IPS DF 4.7 (cell line): ENCODE data around the gene TAF1C.

Source experiments
- DNase-seq: peaks from one replicate; pipeline ENCODE4 v3.0.0-alpha.2; 2013; ENCODE audit warnings: low spot score; ENCODE audit errors: extremely low read depth

TAF1C gene

GRCh38 chr16:84183572-84183875, 3.3 kb downstream of the TAF1C start:
- no peak for DNase-seq

DNA sequence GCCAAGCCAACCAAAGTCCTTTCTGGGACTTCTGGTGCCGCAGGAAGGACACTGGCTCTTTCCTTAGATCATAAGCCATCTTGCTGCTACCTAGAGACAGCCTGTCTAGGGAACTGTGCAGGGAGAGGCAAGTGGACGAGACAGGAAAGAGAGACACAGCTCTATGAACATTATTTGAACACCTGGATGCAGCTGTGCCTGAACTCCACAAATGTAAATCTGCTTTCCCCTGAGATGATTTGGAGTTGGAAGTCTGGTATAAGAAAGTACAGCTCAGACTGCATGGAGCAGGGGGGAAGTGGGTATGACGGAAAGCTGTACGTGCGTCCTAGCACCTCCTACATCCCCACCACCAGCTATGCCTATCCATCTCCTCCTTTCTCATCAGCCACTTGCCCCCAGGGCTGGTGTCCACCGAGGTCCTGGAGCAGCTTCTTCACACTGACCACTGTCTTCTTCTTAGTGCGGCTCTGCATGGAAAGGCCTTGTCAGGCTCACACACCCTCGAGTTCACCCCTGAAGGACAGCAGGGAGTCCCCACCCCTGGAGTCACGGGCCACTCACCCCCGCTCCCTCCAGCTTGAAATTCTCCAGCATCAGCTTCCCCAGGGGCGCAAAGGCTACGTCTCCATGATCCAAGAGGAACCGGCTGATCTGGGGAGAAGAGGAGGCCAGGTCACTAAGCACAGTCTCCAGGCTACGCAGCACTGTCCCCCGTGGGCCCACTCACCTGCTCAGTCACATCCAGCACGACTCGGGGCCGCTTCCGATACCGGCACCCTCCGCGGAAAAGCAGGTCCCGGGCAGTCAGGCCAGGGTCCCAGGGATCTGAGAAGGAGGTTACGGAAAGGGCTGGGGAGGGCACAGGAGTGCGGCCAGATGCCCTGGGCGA, 3.9 kb downstream of the TAF1C start:
- no peak for DNase-seq

- DNase-seq: no peak
These were observed 4.8 kb downstream of the TAF1C start for GRCh38 chr16:84182104-84182503.

- no peak for DNase-seq
These were observed 5.5 kb downstream of the TAF1C start for GRCh38 chr16:84181144-84181915.

DNA sequence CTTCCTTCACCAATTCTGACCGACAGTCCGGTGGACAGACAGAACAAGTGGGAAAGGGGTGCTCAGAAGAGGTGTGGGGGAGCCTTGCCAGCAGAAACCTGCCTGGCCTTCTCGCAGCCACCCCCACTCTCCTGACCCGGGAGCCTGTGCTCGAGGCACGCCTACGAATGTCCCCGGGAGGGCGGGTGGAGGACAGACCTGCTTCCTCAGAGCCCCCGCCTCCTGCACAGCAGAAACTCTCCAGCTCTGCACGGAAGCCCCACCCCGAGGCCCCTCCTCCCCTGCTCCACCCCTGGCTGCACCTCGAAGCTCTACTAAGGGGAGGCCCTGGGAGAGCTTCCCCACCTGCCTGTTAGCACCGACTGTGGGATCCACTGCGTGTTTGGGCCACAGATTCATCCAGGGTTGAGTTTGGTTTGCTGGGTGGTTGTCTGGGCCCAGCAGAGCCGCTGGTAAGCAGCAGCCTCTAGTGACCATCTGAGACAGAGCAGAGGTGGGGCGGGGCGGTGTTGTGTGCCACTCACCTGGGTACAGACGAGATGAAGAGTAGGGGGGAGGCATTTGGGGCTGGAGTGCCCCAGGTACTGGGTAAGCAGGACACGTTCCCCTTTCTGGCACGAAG, 6.2 kb downstream of the TAF1C start:
- no peak for DNase-seq

DNA sequence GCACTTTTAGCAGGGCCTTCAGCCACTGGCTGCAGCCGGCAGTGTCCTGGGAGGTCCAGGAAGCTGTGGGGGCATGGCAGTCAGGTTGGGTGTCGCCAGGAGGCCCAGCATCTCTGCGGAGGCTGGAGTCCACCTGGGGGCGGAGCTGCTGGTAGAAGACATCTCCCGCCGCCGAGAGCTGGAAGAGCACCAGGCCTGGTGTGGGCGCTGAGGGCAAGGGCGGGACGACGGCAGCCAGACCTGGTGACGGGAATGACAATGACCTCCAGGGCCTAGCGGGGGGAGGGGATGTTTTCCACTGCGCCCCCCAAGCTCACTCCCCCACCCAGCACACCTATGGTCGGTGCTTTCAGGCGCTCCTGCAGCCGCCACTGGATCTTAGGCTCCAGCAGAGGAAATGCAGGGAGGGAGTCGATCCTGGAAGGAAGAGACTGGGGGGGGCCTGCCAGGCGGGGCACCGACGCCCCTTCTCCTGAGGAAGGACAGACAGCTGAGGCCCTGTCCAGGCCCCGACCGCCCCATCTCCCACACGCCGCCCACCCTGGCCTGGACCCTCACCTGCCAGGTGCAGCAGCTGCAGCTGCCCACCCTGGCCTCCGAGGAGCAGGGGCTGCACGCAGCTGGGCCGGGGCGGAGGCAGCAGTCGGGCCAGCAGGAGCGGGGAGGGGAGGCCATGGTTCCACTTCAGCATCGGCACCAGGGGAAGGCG, 7.1 kb downstream of the TAF1C start:
- no peak for DNase-seq

DNA sequence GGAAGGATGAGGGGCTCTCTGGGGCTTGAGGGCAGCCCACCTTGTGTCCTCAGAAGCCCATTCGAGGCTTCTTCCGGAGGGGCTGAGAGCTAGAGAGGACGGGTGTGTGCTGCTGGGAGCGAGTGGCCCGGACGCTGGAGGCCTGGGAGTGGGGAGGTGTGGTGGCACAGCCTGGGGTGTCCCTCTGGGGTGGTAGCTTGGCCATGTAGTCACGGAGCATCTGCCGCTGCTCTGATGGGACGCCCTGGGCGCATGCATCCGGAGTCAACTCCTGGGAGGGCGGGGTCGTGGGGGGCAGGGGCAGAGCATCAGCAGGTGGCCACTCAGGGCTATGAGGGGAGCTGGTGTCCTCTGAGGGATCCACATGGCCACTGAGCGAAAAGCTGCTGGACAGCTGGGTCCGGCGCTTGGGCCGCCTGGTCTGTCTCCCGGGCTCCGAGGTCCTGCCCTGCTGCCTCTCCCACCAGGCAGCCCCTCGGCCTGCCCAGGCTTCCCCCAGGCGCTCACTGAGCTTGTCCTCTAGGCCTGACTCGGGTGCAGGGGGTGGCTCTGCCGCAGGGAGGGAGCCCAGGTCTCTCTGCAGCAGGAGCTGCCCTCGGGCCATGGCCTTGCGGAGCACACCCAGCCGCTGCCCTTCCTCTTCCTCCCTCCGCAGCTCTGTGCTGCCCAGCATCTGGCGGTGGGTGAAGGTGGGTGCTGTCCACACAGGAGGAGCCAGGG, 7.8 kb downstream of the TAF1C start:
- no peak for DNase-seq

- no peak for DNase-seq
These were observed 8.6 kb downstream of the TAF1C start for GRCh38 chr16:84178146-84178765.

GRCh38 chr16:84177741-84178073, 9.2 kb downstream of the TAF1C start:
- DNase-seq: no peak

GRCh38 chr16:84176192-84177053, 10.4 kb downstream of the TAF1C start:
- no peak for DNase-seq

DNA sequence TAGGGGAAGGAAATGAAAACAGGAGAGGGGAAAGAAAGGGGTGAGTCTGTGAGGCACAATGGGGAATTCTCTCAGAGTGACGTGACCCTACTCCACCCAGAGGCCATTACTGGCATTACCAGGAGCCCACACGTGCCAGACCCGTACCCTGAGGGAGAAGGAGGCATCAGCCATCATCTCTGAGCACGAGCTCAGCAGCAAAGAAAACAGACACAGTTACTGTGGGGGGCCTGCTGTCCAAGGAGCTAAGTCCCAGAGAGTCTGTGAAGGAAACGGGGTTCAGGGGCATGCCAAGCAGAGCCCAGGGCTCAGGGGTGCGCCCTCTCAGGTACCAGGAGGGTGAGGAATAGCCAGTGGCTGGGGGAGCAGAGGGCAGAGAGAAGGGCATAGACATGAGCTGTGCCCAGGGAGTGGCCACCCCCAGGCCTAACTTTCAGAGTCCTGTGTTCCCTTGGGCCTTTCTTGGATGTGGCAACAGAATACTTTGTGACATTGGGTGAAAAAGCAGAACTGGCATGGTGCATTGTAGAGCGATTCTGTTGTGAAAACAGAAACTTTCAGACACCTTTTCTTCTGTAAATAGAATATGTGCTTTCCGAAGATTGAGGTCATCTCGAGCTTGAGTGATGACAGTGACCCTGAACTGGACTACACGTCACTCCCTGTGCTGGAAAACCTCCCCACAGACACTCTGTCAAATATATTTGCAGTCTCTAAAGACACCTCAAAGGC, 11.3 kb downstream of the TAF1C start:
- DNase-seq: no peak

GRCh38 chr16:84174396-84174795, 12.5 kb downstream of the TAF1C start:
- DNase-seq: no peak

DNA sequence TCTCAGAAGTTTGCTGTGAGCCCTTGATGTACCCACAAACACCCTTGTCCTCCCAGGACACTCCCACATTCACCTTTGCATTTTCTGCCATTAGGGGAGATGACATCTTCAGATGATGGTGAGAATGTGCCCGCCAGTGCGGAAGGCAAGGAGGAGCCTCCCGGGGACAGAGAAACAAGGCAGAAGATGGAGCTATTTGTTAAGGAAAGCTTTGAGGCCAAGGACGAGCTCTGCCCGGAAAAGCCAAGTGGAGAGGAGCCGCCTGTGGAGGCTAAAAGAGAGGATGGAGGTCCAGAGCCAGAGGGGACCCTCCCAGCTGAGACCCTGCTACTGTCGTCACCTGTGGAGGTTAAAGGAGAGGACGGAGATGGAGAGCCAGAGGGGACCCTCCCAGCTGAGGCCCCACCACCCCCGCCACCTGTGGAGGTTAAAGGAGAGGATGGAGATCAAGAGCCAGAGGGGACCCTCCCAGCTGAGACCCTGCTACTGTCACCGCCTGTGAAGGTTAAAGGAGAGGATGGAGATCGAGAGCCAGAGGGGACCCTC, 17.0 kb downstream of the TAF1C start:
- no peak for DNase-seq

DNA sequence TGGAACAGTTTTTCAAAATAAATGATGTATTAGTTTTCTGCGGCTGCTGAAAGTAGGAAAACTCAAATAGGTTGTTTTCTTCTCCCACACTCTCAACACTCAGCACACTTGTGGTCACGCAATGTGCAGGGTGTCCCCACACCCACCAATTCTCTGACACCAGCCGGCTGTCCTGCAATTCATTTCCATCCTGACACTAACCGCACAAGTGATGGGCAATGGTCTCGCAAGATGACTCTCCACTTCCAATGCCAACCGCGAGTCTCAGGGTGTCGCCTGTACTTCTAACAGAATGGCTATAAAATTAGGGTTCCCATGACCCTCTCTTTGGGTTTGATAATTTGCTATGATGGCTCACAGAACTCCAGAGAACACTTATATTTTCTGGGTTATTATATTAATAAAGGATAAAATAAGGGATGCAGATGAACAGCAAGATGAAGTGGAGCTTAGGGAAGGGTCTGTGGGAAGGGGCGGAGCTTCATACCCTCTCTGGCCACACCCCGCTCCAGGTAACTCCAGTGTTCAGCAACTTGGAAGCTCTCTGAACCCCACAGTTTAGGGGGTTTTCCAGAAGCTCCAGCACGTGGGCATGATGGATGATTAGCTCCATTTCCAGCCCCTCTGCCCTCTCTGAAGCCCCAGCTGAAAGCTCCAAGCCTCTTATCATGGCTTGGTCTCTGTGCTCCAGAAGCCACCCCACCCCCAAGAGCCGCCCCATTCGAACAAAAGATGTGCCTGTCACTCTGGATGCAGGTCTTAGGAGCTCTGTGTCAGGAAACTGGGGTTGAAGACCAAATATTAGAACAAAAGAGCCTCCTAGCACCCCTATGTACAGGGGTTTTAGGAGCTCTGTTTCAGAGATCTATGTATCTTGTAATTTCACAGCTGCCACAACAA, 19.8 kb downstream of the TAF1C start:
- DNase-seq: no peak

- no peak for DNase-seq
These were observed 21.1 kb downstream of the TAF1C start for GRCh38 chr16:84165746-84166145.

DNA sequence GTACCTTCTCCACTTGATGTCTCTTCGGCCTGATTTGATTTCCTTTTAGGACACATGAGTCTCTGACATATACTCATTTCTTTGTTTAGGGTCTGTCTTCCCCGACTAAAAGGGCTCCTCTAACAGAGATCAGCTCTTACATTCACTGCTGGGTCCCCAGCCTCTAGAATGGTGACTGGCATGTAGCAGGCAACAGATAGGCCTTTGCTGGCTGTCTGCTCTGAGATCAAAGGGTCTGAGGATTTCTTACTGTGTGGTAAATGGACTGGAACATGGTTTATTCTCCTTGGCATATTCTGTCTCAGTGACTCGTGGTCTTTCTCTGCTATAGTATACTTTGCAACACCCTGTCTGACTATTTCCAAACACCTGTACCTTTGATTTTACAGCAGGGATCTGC, 25.1 kb downstream of the TAF1C start:
- no peak for DNase-seq

GRCh38 chr16:84161037-84161436, 25.8 kb downstream of the TAF1C start:
- DNase-seq: no peak

DNA sequence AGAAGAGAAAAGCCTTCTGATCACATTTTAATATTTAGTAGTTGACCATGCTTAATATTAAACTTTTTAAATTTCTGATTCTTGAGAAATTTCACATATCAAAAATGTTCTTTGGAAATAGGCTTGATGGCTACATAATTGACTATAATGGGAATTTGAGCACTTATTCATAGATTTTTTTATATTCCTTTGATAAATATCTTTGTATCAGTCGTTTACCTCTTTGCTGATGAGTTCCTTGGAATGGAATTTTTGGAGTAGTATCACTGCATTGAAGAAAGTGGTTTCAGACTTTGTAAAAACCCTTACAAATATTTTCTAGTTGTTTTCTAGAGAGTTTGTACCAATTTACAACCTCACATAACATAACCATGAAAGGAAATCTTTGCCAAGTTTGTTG, 27.1 kb downstream of the TAF1C start:
- no peak for DNase-seq
